Tibial nerve (tissue), 4 donors: ENCODE data around the gene RAB12.

Experiments
- CTCF ChIP-seq, 5 experiments: fragments of 200-600 bp in 3 of 5; fragments of 450-650 bp in 2 of 5; sonication (generic) in 3 of 5; IDR thresholded peaks; one replicate each; pipeline ENCODE4 v1.5.1; 2016 to 2019; ENCODE audit warnings: antibody characterized with exemption in 5 of 5, mild to moderate bottlenecking in 3 of 5, moderate library complexity in 2 of 5
- EP300 ChIP-seq, 2 donors: sonication (generic); formaldehyde crosslinking; IDR thresholded peaks; one replicate each; pipeline ENCODE4 v1.6.1; 2017; ENCODE audit warnings: antibody characterized with exemption in 2 of 2, mild to moderate bottlenecking in 1 of 2
- POLR2A ChIP-seq, 2 donors: fragments of 450-650 bp; IDR thresholded peaks; one replicate each; pipeline ENCODE4 v1.6.1; 2017; ENCODE audit warnings: antibody characterized with exemption in 2 of 2, mild to moderate bottlenecking in 2 of 2, moderate library complexity in 2 of 2

DNA sequence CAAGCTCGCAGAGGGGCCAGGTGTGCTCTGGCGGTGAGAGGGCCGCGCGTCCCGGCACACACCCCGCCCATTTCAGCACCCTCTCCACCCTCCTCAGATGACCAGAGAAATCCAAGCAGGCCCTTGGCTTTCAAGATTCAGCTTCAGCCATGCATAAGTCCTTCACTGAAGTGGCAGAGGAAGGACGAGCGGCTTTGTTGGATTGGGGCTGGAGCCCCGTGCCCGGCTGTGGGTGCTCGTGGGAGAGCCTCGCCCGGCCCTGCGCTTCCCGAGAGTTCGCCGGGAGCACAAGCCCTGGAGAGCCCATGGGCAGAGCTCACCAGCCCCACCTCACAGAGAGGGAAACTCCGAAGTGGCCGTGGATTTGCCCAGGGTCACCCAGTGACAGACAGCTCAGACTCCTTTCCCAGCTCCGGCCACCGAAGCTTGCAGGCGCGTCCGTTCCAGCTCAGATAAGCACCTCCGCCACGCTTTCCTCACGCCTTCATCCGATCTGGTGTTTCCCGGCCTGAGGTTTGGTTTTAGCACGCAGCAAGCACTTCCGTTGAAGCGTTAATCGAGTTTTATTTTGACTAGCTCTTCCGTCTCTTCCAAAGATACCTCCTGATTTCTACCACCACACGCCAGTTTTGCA lies 50.5 kb downstream of the RAB12 start:
- no peak for TF ChIP-seq CTCF (IDR thresholded peaks at IDR 0.05)
- no peak for TF ChIP-seq POLR2A (IDR thresholded peaks at IDR 0.05)
- no peak for TF ChIP-seq EP300 (IDR thresholded peaks at IDR 0.05)
